Endothelial cell of hepatic sinusoid (primary cell): ENCODE data around the gene ZFYVE28.

Experiments
- in situ Hi-C: cut with HindIII; loops from 2 replicates; pipeline ENCODE4 v1.10.0; 2017; ENCODE audit warnings: low sequenced_read_pairs

ZFYVE28 gene

GRCh38 chr4:2306773-2307410 is 111.6 kb downstream of the ZFYVE28 start:
- in situ Hi-C loops = loop anchor here (10.0 kb wide), 1 partner anchor 62 kb away; the partner anchor contains the start of genes HAUS3 and POLN

- in situ Hi-C loops = loop anchor here (10.0 kb wide), 1 partner anchor 61 kb away; the partner anchor contains the start of genes HAUS3 and POLN
Measured at GRCh38 chr4:2305766-2306501, 112.5 kb downstream of the ZFYVE28 start.

- in situ Hi-C loops = loop anchor here (5.0 to 10.0 kb wide), 2 partner anchors 60 to 92 kb away; partner anchors contain the start of genes HAUS3 and POLN
Measured at GRCh38 chr4:2304877-2305561, 113.4 kb downstream of the ZFYVE28 start.

GRCh38 chr4:2304321-2304876 is 114.0 kb downstream of the ZFYVE28 start:
- in situ Hi-C loops = loop anchor here (5.0 to 10.0 kb wide), 2 partner anchors 60 to 93 kb away; partner anchors contain the start of genes HAUS3 and POLN

GRCh38 chr4:2303686-2304320 is 114.6 kb downstream of the ZFYVE28 start:
- in situ Hi-C loops = loop anchor here (5.0 to 10.0 kb wide), 2 partner anchors 59 to 93 kb away; partner anchors contain the start of genes HAUS3 and POLN

GRCh38 chr4:2303121-2303685 is 115.2 kb downstream of the ZFYVE28 start:
- in situ Hi-C loops = loop anchor here (5.0 to 10.0 kb wide), 2 partner anchors 58 to 94 kb away; partner anchors contain the start of genes HAUS3 and POLN

- in situ Hi-C loops = loop anchor here (5.0 to 10.0 kb wide), 2 partner anchors 58 to 95 kb away; partner anchors contain the start of genes HAUS3 and POLN
Measured at GRCh38 chr4:2302387-2303119, 115.9 kb downstream of the ZFYVE28 start.

- in situ Hi-C loops = loop anchor here (5.0 to 10.0 kb wide), 2 partner anchors 57 to 95 kb away; partner anchors contain the start of genes HAUS3 and POLN
Measured at GRCh38 chr4:2301806-2302205, 116.6 kb downstream of the ZFYVE28 start.

GRCh38 chr4:2301225-2301642 is 117.2 kb downstream of the ZFYVE28 start:
- in situ Hi-C loops = loop anchor here (5.0 to 10.0 kb wide), 2 partner anchors 56 to 96 kb away; partner anchors contain the start of genes HAUS3 and POLN

- in situ Hi-C loops = loop anchor here (5.0 to 10.0 kb wide), 2 partner anchors 56 to 97 kb away; partner anchors contain the start of genes HAUS3 and POLN
Measured at GRCh38 chr4:2300431-2301224, 117.8 kb downstream of the ZFYVE28 start.

GRCh38 chr4:2299794-2300193 is 118.7 kb downstream of the ZFYVE28 start:
- in situ Hi-C loops = loop anchor here (5.0 to 10.0 kb wide), 2 partner anchors 55 to 98 kb away; partner anchors contain the start of genes HAUS3 and POLN

- in situ Hi-C loops = no loop called here
Measured at GRCh38 chr4:2298532-2298991, 119.9 kb downstream of the ZFYVE28 start.

GRCh38 chr4:2297606-2298531 is 120.6 kb downstream of the ZFYVE28 start:
- in situ Hi-C loops = no loop called here

- in situ Hi-C loops = no loop called here
Measured at GRCh38 chr4:2296631-2297601, 121.5 kb downstream of the ZFYVE28 start.

GRCh38 chr4:2295900-2296442 is 122.5 kb downstream of the ZFYVE28 start:
- in situ Hi-C loops = no loop called here
